Activated T-cell treated with anti-CD3 and anti-CD28 coated beads, Interleukin-2, amount 50 U/mL, for 4 hours (primary cell): Measurements from ENCODE around the gene CA5A. TPM values are rescaled to one million over a fixed set of nuclear protein-coding genes. Genes with fewer than 3 reads are reported as not detected.

Experiments
- ATAC-seq, 2 donors: fragments of 200-7000 bp; cut with Tn5 transposase; one replicate each; pipeline ENCODE4 v1.10.0; 2021
- DNase-seq: peaks from one replicate; pipeline ENCODE4 v3.0.0-alpha.2; 2020
- H3K27me3 Mint-ChIP-seq: one replicate; pipeline ENCODE4 v1.8.0; 2021; ENCODE audit warnings: low read depth, mixed read lengths
- H3K36me3 Mint-ChIP-seq: one replicate; pipeline ENCODE4 v1.8.0; 2022; ENCODE audit warnings: mixed read lengths; ENCODE audit not compliant: insufficient read depth
- H3K4me1 Mint-ChIP-seq: one replicate; pipeline ENCODE4 v1.8.0; 2021; ENCODE audit warnings: low read depth, mixed read lengths
- H3K4me3 Mint-ChIP-seq: one replicate; pipeline ENCODE4 v1.8.0; 2021; ENCODE audit warnings: mild to moderate bottlenecking, moderate library complexity, mixed read lengths
- H3K9me3 Mint-ChIP-seq: one replicate; pipeline ENCODE4 v1.8.0; 2021; ENCODE audit warnings: mixed read lengths
- total RNA-seq, 3 donors: library from RNA; stranded (reverse); gene quantifications; one replicate each; pipeline ENCODE4 v1.2.1, GENCODE V29; 2021

The CA5A gene
- total RNA-seq, 3 donors from 2014 or later: 0.43 TPM; not detected in 2

DNA sequence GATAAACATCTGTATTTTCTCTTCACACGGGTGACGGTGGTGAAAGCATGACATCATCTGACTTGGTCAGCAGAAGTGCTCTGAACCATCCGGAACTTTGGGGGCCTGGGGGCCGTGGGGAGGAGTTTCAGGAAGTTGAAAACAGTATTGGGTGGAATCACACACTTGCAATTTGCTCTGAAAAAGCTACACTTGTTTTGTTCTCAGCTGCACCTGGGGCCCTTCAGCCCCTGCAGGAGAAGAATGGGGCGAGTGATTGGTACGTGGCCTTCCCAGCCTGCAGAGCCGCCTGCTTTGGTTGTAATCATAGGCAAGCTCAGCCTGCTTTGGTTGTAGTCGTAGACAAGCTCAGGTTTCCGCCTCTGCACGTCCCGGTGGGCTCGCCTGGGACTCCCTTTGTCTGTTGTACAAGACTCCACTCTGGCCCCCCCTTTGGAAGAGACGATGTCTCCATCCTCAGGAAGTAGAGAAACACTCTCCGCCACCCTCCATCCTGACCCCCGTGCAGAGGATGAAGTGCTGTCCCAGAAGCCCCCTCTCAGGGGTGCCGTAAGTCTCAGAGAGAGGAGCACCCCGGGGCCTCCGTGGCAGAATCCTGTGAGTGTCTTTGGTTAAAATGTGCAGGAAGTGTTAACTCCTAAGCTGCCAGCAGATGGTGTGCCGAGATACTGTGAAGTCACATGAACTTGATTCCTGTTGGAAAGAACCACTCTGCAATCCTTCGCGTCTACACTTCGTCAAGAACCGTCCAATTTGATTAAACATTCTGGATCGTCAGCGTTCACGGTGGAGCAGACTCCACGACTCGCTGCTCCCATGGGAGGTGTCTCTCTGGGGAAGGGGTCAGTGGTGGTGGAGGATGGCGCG lies 20.3 kb upstream of the CA5A start:
- DNase-seq (peak; percentile 62), ATAC-seq (peak; percentile 57 to 58)
- Mint-ChIP-seq H3K27me3 (no peaks in the 10 kb centered on the region), H3K4me1 (peaks cover 88% of the 10 kb centered on the region), H3K4me3 (peak overlapping the region; percentile 81), H3K9me3 (no peaks in the 10 kb centered on the region), H3K36me3 (peaks cover 28% of the 10 kb centered on the region)

DNA sequence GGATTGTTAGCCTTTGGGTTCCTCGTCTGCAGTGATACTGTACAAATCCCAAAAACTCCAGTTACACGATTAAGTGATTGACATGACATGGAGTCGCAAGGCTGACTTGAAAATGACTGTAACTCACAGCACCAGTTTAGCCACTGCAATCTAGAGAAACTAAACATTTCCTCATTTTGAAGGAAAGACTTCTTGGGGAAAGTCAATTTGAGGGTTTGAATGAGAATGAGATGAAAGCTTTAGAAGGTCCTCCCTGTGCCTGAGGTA lies 19.7 kb upstream of the CA5A start:
- no peak for ATAC-seq
- no peaks in the 10 kb centered on the region for H3K9me3 Mint-ChIP-seq
- H3K27me3 Mint-ChIP-seq: no peaks in the 10 kb centered on the region
- H3K36me3 Mint-ChIP-seq: peaks cover 28% of the 10 kb centered on the region
- peaks cover 87% of the 10 kb centered on the region for H3K4me1 Mint-ChIP-seq
- peak overlapping the region; percentile 81 for H3K4me3 Mint-ChIP-seq
- no peak for DNase-seq

DNA sequence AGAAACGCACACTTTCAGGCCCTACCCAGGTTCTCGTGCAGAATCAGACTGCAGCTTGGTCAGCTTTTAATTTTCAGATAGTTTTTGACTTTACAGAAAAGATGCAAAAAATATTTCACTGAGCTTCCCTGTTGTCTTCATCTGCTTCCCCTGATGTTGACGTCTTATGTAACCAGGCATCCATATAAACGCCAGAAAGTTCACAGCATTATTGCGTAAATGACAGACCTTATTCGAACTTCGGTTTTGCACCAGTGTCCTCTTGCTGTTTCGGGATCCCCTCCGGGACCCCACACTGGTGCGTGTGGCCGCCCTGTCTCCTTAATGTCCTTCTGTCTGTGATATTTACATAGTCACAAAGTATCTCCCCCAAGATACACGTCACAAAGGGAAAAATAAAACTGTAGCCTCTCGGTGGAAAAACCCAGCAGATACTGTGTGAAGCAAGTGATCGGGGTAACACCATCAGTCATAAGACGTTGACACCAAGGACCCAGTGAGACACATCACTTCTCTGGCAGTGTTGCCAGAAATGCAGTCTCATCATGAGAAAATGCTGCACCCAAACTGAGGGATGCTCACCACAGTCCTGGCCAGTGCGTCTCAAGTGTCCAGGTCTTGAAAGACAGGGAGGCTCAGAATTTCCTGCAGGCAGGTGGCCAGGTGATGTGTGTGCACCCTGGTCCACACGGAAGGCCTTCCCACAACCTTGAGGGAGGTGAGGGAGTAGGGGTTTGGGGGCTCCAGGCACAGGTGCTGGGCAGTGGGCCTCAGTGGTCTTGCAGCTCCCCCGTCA lies 19.2 kb upstream of the CA5A start:
- Mint-ChIP-seq H3K4me3 (peak overlapping the region; percentile 81), H3K27me3 (no peaks in the 10 kb centered on the region), H3K4me1 (peaks cover 84% of the 10 kb centered on the region), H3K9me3 (no peaks in the 10 kb centered on the region), H3K36me3 (peaks cover 28% of the 10 kb centered on the region)
- ATAC-seq (no peak), DNase-seq (no peak)

DNA sequence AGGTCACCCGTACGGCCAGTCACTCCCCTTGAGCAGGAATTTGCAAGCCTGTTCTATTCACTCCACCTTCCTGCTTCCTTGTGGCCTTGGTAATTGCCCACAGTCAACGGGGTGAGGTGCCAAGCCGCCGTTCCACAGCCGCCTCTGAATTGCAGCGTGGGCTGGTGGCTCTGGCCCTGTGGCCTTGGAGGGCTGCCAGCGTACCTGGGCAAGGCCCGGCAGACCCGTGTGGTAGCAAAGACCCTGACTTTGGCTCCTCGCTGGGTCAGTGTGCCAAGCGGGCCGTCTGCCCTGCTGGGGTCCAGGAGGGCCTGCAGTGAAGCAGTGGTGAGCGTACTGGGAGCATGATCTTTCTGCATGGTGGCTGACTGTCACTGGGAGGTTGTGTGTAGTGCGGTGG lies 18.5 kb upstream of the CA5A start:
- peaks cover 28% of the 10 kb centered on the region for H3K36me3 Mint-ChIP-seq
- H3K9me3 Mint-ChIP-seq: no peaks in the 10 kb centered on the region
- ATAC-seq (no peak), DNase-seq (no peak)
- no peaks in the 10 kb centered on the region for H3K27me3 Mint-ChIP-seq
- H3K4me1 Mint-ChIP-seq: peaks cover 77% of the 10 kb centered on the region
- no peak overlapping the region for H3K4me3 Mint-ChIP-seq

DNA sequence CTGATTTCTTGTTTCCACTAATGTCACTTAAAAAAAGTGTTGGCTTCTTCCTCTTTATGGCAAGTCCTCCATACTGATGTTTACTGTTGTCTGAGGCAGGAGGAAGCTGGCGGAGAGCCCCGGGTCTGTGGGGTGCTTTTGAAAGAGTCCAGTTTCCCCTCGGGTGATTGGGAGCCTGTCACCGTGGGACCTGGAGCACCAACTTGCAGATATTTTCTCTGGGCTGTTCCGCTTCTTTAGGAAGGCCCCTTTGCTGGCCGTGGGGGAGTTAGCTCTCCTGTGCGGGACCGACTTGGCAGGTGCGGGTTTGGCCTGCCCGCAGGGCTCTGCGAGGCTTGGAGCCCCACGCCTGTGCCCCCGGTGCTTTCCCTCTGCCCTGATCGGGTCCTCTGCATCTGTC lies 18.0 kb upstream of the CA5A start:
- no peaks in the 10 kb centered on the region for H3K9me3 Mint-ChIP-seq
- DNase-seq (no peak), ATAC-seq (no peak)
- peaks cover 72% of the 10 kb centered on the region for H3K4me1 Mint-ChIP-seq
- peak overlapping the region; percentile 73 for H3K4me3 Mint-ChIP-seq
- peaks cover 28% of the 10 kb centered on the region for H3K36me3 Mint-ChIP-seq
- no peaks in the 10 kb centered on the region for H3K27me3 Mint-ChIP-seq

DNA sequence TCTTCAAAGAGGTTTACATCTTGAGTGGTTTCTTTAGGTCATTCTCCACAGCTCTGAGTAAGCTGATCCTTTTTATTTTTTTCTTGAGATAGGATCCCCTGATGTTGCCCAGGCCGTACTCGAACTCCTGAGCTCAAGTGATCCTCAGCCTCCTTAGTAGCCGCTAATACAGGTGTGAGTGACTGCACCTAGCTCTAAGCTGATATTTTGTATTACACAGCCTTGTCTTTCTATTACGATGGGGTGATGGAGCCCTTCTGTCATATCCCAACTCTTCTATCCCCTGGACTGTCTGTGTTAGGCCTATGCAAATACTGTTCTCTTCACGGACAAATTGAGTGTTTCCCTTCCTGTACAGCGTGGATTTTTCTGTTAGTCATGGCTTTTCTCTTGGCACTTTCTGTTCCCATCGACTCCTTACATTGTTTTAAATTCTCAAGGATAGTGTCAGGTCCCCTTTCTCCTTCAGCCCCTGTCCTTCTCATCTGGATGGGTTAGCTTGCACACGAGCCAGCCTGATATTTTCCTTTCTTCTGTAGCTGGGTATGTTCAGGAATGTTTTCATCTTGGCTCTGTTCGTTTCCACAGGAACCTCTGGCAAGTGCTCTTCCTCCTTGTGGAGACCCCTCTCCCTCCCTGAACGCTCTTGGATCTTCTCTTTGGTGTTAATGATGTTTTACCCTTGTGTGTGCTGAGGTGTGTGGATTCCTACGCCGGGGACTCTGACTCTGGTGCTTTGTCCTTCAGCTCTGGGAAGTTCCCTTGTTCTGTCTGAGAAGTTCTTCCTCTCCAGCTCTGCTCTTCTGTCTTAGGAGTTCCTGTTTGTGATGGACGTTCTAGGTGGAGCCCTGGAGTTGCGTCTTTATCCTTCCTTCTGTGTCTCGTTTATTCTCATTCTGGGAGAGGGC lies 17.2 kb upstream of the CA5A start:
- Mint-ChIP-seq H3K36me3 (peaks cover 28% of the 10 kb centered on the region), H3K9me3 (no peaks in the 10 kb centered on the region), H3K27me3 (no peaks in the 10 kb centered on the region), H3K4me3 (peak overlapping the region; percentile 73), H3K4me1 (peaks cover 65% of the 10 kb centered on the region)
- no peak for ATAC-seq
- DNase-seq: no peak

DNA sequence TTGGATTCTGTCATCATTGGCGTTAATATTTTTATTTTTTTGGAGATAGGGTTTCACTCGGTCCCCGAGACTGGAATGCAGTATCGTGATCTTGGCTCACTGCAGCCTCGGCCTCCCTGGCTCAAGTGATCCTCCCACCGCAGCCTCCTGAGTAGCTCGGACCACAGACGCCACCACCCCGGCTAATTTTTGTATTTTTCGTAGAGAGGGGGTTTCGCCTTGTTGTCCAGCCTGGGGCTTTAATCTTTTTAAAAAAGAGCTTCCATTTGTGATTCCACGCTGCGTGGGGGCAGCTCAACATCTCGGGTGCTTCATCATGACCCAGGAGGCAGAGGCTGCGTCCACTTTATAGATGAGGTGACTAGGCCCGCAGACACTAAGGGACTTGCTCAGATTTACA lies 16.4 kb upstream of the CA5A start:
- H3K27me3 Mint-ChIP-seq: peaks cover under 1% of the 10 kb centered on the region
- DNase-seq (no peak), ATAC-seq (no peak)
- peaks cover 27% of the 10 kb centered on the region for H3K36me3 Mint-ChIP-seq
- H3K4me1 Mint-ChIP-seq: peaks cover 64% of the 10 kb centered on the region
- H3K4me3 Mint-ChIP-seq: peak overlapping the region; percentile 88
- H3K9me3 Mint-ChIP-seq: no peaks in the 10 kb centered on the region

DNA sequence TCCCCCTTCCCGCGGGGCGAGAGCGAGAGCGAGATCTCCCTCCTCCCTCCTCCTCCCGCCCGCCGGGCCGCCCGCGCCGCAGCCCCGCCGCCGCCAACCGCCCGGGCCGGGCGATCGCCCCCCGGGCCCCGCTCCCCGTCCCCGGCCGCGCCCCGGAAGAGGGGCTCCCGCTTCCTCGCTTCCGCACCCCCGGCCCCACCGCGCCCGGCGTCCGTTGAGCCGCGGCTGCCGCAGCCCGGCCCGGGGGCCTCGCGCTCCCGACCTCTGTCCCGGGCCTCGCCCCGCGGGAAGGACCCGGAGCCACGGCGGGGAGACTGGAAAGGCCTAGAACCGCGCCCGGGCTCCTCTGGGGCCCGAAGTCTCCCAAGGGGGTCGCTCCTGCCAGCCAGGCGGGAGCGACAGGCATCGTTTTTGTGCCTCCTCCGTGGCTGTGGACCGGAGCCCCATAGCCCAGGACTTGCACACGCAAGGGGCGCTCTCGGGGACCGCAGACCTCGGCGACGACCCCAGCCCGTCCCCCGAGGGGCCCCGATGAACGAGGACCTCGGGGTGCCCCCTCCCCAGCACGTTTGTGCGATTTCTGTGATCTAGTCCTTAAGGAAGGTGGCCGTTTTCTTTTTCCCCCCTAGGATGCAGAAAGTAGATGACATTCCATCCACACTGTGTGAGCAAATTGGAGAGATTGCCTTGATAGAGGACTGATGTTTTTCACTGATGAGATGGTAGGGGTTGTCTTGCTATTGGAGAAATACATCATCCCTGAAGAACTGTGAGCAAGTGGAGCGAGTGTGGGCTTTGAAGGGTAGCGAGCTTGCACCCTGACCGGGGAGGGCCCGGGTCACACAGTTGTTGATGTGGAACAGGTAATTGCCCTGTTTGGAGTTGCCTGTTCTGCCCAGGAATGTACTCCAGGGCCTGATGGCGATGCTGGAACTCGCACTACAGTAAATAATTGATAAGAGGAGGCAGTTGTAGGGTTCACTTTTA lies 15.5 kb upstream of the CA5A start:
- Mint-ChIP-seq H3K9me3 (no peaks in the 10 kb centered on the region), H3K4me1 (peaks cover 56% of the 10 kb centered on the region), H3K4me3 (peak overlapping the region; percentile 98), H3K27me3 (peaks cover 3% of the 10 kb centered on the region), H3K36me3 (peaks cover 20% of the 10 kb centered on the region)
- peak; percentile 20 for DNase-seq
- ATAC-seq: no peak

DNA sequence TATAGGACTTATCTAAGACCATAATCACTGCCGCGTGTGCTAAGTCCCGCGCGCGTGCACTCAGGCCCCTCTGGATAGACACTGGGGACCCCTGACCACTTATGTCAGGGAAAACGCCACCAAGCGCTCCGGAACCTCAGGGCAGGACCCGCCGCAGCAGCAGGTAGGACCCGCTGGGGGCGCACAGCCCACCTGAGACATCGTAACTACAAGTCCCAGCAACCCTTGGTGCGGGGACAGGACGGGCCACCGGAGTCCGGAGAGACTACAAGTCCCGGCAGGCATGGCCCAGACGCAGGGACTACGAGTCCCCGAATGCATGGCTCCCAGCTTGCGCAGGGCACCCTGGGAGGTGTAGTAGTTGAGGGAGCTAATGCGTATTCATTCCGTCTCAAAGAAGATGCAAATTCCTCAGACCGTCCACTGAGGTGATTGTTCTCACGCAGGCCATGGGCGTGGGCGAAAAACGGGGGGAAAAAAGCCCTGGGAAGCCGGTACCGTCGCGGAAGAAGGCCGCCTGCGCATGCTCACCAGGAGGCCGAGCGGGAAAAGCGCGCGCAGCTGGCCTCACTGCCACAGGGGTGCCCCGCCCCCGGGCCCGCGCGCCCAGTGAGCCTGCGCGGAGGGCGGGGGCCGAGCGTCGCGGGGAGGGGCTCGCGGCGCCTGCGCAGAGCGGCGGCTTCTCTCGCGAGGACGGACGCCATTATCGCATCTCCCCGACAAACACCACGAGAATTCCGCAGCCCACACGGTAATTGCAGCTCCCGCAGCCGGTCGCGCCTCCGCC lies 14.6 kb upstream of the CA5A start, which contains the start of gene BANP:
BANP (plus strand) TSS at position 670 of the 787 bp plus-strand sequence. CDS start 23,682 bp downstream, outside the sequence.
- Mint-ChIP-seq H3K9me3 (no peaks in the 10 kb centered on the region), H3K27me3 (peaks cover 3% of the 10 kb centered on the region), H3K36me3 (peaks cover 19% of the 10 kb centered on the region), H3K4me3 (peak within 1 kb of the TSS; percentile 98), H3K4me1 (peaks cover 47% of the 10 kb centered on the region)
- DNase-seq: peak; percentile 95
- peak; percentile 96 for ATAC-seq

DNA sequence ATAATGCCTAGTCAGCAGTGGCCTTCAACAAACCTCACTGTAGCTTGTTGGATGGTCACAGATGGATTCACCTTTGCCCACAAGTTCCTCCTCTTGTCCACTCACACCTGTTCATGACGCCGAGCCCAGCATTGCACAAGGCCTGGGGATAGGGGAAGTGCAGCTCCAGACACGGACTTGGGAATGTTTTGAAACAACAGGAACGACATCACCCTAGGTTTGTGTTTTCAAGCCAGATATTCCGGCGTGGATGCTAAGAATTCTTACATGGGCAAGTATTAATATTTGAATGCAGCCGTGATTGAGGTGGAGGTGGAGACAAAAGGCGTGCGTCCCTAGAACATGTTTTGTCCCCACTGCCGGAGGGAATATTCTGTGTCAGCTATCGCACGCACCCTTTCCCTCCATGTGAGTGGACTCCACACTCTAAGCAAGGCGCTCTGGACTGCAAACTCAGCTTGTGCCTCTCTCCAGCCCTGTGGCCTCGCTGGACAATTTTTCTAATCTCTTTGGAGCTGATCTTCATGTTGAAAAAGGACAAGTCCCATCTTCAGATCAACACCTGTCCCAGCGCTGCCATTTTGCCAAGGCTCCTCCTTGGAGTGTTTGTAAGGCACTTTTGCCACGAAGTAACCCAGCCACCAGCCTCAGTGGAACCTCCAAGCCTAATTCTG lies 12.9 kb upstream of the CA5A start:
- H3K27me3 Mint-ChIP-seq: peaks cover 3% of the 10 kb centered on the region
- peaks cover 15% of the 10 kb centered on the region for H3K36me3 Mint-ChIP-seq
- H3K4me3 Mint-ChIP-seq: peak overlapping the region; percentile 31
- peaks cover 30% of the 10 kb centered on the region for H3K4me1 Mint-ChIP-seq
- no peak for DNase-seq
- H3K9me3 Mint-ChIP-seq: no peaks in the 10 kb centered on the region
- no peak for ATAC-seq

- Mint-ChIP-seq H3K4me1 (peaks cover 25% of the 10 kb centered on the region), H3K4me3 (no peak overlapping the region), H3K36me3 (peaks cover 10% of the 10 kb centered on the region), H3K27me3 (peaks cover 3% of the 10 kb centered on the region), H3K9me3 (no peaks in the 10 kb centered on the region)
- ATAC-seq (no peak), DNase-seq (no peak)
Measured at GRCh38 chr16:87948735-87949070, 12.4 kb upstream of the CA5A start.

DNA sequence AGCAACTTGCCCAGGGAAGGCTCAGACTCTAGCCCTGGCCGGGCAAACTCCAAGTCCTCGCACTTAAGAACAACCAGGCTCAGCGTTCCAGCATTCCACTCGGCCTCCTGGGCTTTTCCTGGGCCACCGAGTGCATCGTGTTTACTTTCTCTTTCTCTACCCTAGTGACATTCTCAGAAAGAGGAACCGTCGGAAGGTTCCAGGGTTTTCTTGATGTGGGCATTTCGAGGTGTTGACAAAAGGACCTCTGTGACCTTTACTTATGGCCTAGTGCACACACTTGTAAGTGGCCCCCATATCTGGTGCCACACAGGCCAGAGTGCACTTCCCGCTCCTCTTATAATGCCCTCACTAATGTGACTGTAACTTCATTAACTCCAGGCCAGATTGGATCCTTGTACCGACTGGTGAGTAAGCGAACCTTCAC lies 11.8 kb upstream of the CA5A start:
- H3K4me3 Mint-ChIP-seq: no peak overlapping the region
- H3K4me1 Mint-ChIP-seq: peaks cover 19% of the 10 kb centered on the region
- no peak for ATAC-seq
- H3K27me3 Mint-ChIP-seq: peaks cover 3% of the 10 kb centered on the region
- H3K36me3 Mint-ChIP-seq: peaks cover 4% of the 10 kb centered on the region
- H3K9me3 Mint-ChIP-seq: no peaks in the 10 kb centered on the region
- no peak for DNase-seq
